CD4-positive, CD25-positive, alpha-beta regulatory T cell (primary cell): Measurements from ENCODE around the gene OR5AR1. TPM values are rescaled to one million over a fixed set of nuclear protein-coding genes. Genes with fewer than 3 reads are reported as not detected.
"Not testable (repeated sequence)": the region's sequence is repeated elsewhere in the genome, so short reads cannot be mapped to it uniquely, and the experiment has no call there.

Source experiments
- ATAC-seq, 2 donors: fragments of 150-1000 bp; cut with Tn5 transposase; one replicate each; pipeline ENCODE4 v1.10.0; 2021; ENCODE audit warnings: low read depth in 2 of 2, moderate number of reproducible peaks in 2 of 2, moderate library complexity in 1 of 2
- DNase-seq, 3 donors: peaks; one replicate each; pipeline versions ENCODE4 v3.0.0 to v3.0.0-alpha.2; 2012 to 2022; ENCODE audit warnings: mixed read lengths in 1 of 3
- H3K27ac ChIP-seq: one replicate; pipeline ENCODE4 v1.7.0; 2013; ENCODE audit warnings: mild to moderate bottlenecking, low read length; ENCODE audit not compliant: insufficient read depth, poor library complexity, severe bottlenecking
- H3K27me3 ChIP-seq: one replicate; pipeline ENCODE4 v1.7.0; 2013; ENCODE audit warnings: low read length; ENCODE audit not compliant: control insufficient read depth, insufficient read depth
- H3K36me3 ChIP-seq: one replicate; pipeline ENCODE4 v1.7.0; 2013; ENCODE audit warnings: mild to moderate bottlenecking, low read length, moderate library complexity; ENCODE audit not compliant: control insufficient read depth, insufficient read depth
- H3K4me1 ChIP-seq: 2 replicates; pipeline ENCODE4 v1.7.0; 2013; ENCODE audit warnings: mild to moderate bottlenecking, low read length; ENCODE audit not compliant: insufficient read depth, control insufficient read depth, poor library complexity, severe bottlenecking
- H3K4me3 ChIP-seq: one replicate; pipeline ENCODE4 v1.7.0; 2013; ENCODE audit warnings: low read depth, mild to moderate bottlenecking, low read length, moderate library complexity
- H3K9me3 ChIP-seq, 2 experiments: 1 replicate in 1 of 2; 2 replicates in 1 of 2; pipeline ENCODE4 v1.7.0; 2013; ENCODE audit warnings: low read length in 2 of 2, mild to moderate bottlenecking in 1 of 2, moderate library complexity in 1 of 2; ENCODE audit not compliant: control insufficient read depth in 2 of 2
- H3K27ac Mint-ChIP-seq, 3 donors: one replicate each; pipeline ENCODE4 v1.8.0; 2020 to 2022; ENCODE audit warnings: mild to moderate bottlenecking in 3 of 3, mixed read lengths in 3 of 3, moderate library complexity in 2 of 3
- H3K27me3 Mint-ChIP-seq: one replicate; pipeline ENCODE4 v1.8.0; 2022; ENCODE audit warnings: mild to moderate bottlenecking, mixed read lengths
- H3K36me3 Mint-ChIP-seq: one replicate; pipeline ENCODE4 v1.8.0; 2020; ENCODE audit warnings: mixed read lengths
- H3K4me1 Mint-ChIP-seq, 4 donors: one replicate each; pipeline ENCODE4 v1.8.0; 2020 to 2022; ENCODE audit warnings: mixed read lengths in 4 of 4, mild to moderate bottlenecking in 1 of 4
- H3K4me3 Mint-ChIP-seq, 4 donors: one replicate each; pipeline ENCODE4 v1.8.0; 2020 to 2022; ENCODE audit warnings: mild to moderate bottlenecking in 4 of 4, mixed read lengths in 4 of 4, moderate library complexity in 3 of 4
- H3K9me3 Mint-ChIP-seq, 7 donors: one replicate each; pipeline ENCODE4 v1.8.0; 2020 to 2022; ENCODE audit warnings: mixed read lengths in 7 of 7, mild to moderate bottlenecking in 3 of 7, moderate library complexity in 2 of 7
- polyA plus RNA-seq, 4 donors: library from polyadenylated mRNA; unstranded; fragments of 300-500 nt; fragmentation: Illumina TruSeq; gene quantifications; one replicate each; pipeline ENCODE4 v1.2.3, GENCODE V29; 2021
- total RNA-seq: library from RNA; stranded (reverse); gene quantifications from one replicate; pipeline ENCODE4 v1.2.3, GENCODE V29; 2022

OR5AR1 gene
- total and polyA plus RNA-seq, 5 donors from 2014 or later, result not detected

GRCh38 chr11:56670984-56671383 lies 7.5 kb downstream of the OR5AR1 start:
- Mint-ChIP-seq H3K9me3 (peaks cover 0 to 12% (median 2%) of the 10 kb centered on the region in 7 donors), H3K36me3 (no peaks in the 10 kb centered on the region)

GRCh38 chr11:56688554-56689100 lies 25.1 kb downstream of the OR5AR1 start:
- Mint-ChIP-seq H3K27ac (no peak overlapping the region), H3K27me3 (no peaks in the 10 kb centered on the region), H3K9me3 (peaks cover 0 to 13% (median 2%) of the 10 kb centered on the region in 7 donors), H3K4me1 (no peaks in the 10 kb centered on the region), H3K36me3 (no peaks in the 10 kb centered on the region), H3K4me3 (no peak overlapping the region)
- ATAC-seq (no peak), DNase-seq (no peak)
- no peaks in the 10 kb centered on the region for H3K9me3 ChIP-seq
- H3K4me1 ChIP-seq, result no peaks in the 10 kb centered on the region
- no peaks in the 10 kb centered on the region for H3K36me3 ChIP-seq
- H3K27ac ChIP-seq, result no peak overlapping the region
- H3K4me3 ChIP-seq, result no peak overlapping the region
- no peaks in the 10 kb centered on the region for H3K27me3 ChIP-seq

More at GRCh38 chr11:56670984-56671383, 7.5 kb downstream of the OR5AR1 start:
- H3K4me3 Mint-ChIP-seq, result no peak overlapping the region
- Histone ChIP-seq H3K4me3 (no peak overlapping the region), H3K36me3 (no peaks in the 10 kb centered on the region), H3K27ac (no peak overlapping the region), H3K27me3 (no peaks in the 10 kb centered on the region), H3K9me3 (no peaks in the 10 kb centered on the region), H3K4me1 (no peaks in the 10 kb centered on the region)
- no peaks in the 10 kb centered on the region for H3K4me1 Mint-ChIP-seq
- DNase-seq (no peak), ATAC-seq (no peak)
- H3K27ac Mint-ChIP-seq, result no peak overlapping the region
- H3K27me3 Mint-ChIP-seq, result no peaks in the 10 kb centered on the region

- H3K27me3 ChIP-seq, H3K4me3 Mint-ChIP-seq, H3K36me3 Mint-ChIP-seq, H3K4me1 Mint-ChIP-seq, H3K4me1 ChIP-seq, H3K27ac ChIP-seq, DNase-seq, ATAC-seq, H3K9me3 ChIP-seq, H3K9me3 Mint-ChIP-seq, H3K27me3 Mint-ChIP-seq, H3K4me3 ChIP-seq, H3K27ac Mint-ChIP-seq, H3K36me3 ChIP-seq: not testable (repeated sequence)
Measured at GRCh38 chr11:56691179-56691578, 27.7 kb downstream of the OR5AR1 start.

GRCh38 chr11:56693428-56693827 lies 29.9 kb downstream of the OR5AR1 start:
- Mint-ChIP-seq H3K27ac (no peak overlapping the region), H3K4me1 (no peaks in the 10 kb centered on the region), H3K4me3 (no peak overlapping the region), H3K9me3 (peaks cover 1 to 12% (median 3%) of the 10 kb centered on the region in 7 donors), H3K27me3 (no peaks in the 10 kb centered on the region), H3K36me3 (no peaks in the 10 kb centered on the region)
- no peak overlapping the region for H3K27ac ChIP-seq
- H3K36me3 ChIP-seq, result no peaks in the 10 kb centered on the region
- ATAC-seq (no peak), DNase-seq (no peak)
- no peaks in the 10 kb centered on the region for H3K4me1 ChIP-seq
- H3K4me3 ChIP-seq, result no peak overlapping the region
- no peaks in the 10 kb centered on the region for H3K27me3 ChIP-seq
- no peaks in the 10 kb centered on the region for H3K9me3 ChIP-seq

GRCh38 chr11:56698795-56699194 lies 35.3 kb downstream of the OR5AR1 start, which contains the start of gene OR9G1:
Gene OR9G1, plus strand, starts transcription at chr11:56699095. Its CDS starts 1,293 bp downstream, at chr11:56700388.
- H3K27ac ChIP-seq, result no peak within 1 kb of the TSS
- H3K27me3 ChIP-seq, result no peaks in the 10 kb centered on the region
- Mint-ChIP-seq H3K9me3 (peaks cover 1 to 24% (median 4%) of the 10 kb centered on the region in 7 donors), H3K4me1 (no peaks in the 10 kb centered on the region), H3K27me3 (no peaks in the 10 kb centered on the region), H3K4me3 (no peak within 1 kb of the TSS), H3K27ac (no peak within 1 kb of the TSS), H3K36me3 (no peaks in the 10 kb centered on the region)
- DNase-seq (no peak), ATAC-seq (no peak)
- H3K4me1 ChIP-seq, result no peaks in the 10 kb centered on the region
- H3K4me3 ChIP-seq, result no peak within 1 kb of the TSS
- no peaks in the 10 kb centered on the region for H3K36me3 ChIP-seq
- H3K9me3 ChIP-seq, result no peaks in the 10 kb centered on the region

- H3K4me1 Mint-ChIP-seq, result no peaks in the 10 kb centered on the region
- no peaks in the 10 kb centered on the region for H3K27me3 Mint-ChIP-seq
- no peaks in the 10 kb centered on the region for H3K36me3 Mint-ChIP-seq
- no peak overlapping the region for H3K4me3 Mint-ChIP-seq
- Histone ChIP-seq H3K36me3 (no peaks in the 10 kb centered on the region), H3K9me3 (no peaks in the 10 kb centered on the region), H3K27ac (no peak overlapping the region), H3K4me3 (no peak overlapping the region), H3K4me1 (no peaks in the 10 kb centered on the region), H3K27me3 (no peaks in the 10 kb centered on the region)
- peak overlapping the region in 1 of 3 donors; percentile 29 for H3K27ac Mint-ChIP-seq
- no peak for ATAC-seq
- peaks cover 1 to 21% (median 7%) of the 10 kb centered on the region in 7 donors for H3K9me3 Mint-ChIP-seq
- no peak for DNase-seq
Measured at GRCh38 chr11:56700242-56700913, 36.9 kb downstream of the OR5AR1 start.

- ATAC-seq (no peak), DNase-seq (no peak)
- Histone ChIP-seq H3K9me3 (no peaks in the 10 kb centered on the region), H3K27ac (no peak overlapping the region), H3K27me3 (no peaks in the 10 kb centered on the region), H3K36me3 (no peaks in the 10 kb centered on the region), H3K4me1 (no peaks in the 10 kb centered on the region), H3K4me3 (no peak overlapping the region)
- H3K4me1 Mint-ChIP-seq, result no peaks in the 10 kb centered on the region
- H3K36me3 Mint-ChIP-seq, result no peaks in the 10 kb centered on the region
- peak overlapping the region in 1 of 3 donors; percentile 3 for H3K27ac Mint-ChIP-seq
- no peaks in the 10 kb centered on the region for H3K27me3 Mint-ChIP-seq
- no peak overlapping the region for H3K4me3 Mint-ChIP-seq
- peaks cover 1 to 27% (median 11%) of the 10 kb centered on the region in 7 donors for H3K9me3 Mint-ChIP-seq
Measured at GRCh38 chr11:56700914-56701485, 37.5 kb downstream of the OR5AR1 start.
